HL-60 (cell line): ENCODE data around the gene TSHZ2.
A peak's percentile ranks its signal among the peaks of the same experiment; 100 is the strongest.

Source experiments
- DNase-seq, 2 experiments: peaks; one replicate each; pipeline ENCODE4 v3.0.0-alpha.2; 2010 to 2020; ENCODE audit warnings: low read depth in 1 of 2, low spot score in 1 of 2
- H3K27ac ChIP-seq: fragments of 250-450 bp; sonication (Bioruptor Pico); replicated peaks from 2 replicates; pipeline ENCODE4 v1.5.1; 2020; ENCODE audit warnings: mild to moderate bottlenecking, moderate library complexity
- H3K27me3 ChIP-seq: fragments of 250-450 bp; sonication (Bioruptor Pico); 2 replicates; pipeline ENCODE4 v1.5.1; 2021; ENCODE audit warnings: mild to moderate bottlenecking, moderate library complexity; ENCODE audit not compliant: insufficient read depth, poor library complexity, severe bottlenecking
- H3K4me3 ChIP-seq: replicated peaks from 2 replicates; pipeline ENCODE4 v1.5.1; 2011; ENCODE audit warnings: mild to moderate bottlenecking, control low read depth, low read length; ENCODE audit not compliant: insufficient read depth
- CTCF ChIP-seq: IDR thresholded peaks from one replicate; pipeline ENCODE4 v1.5.1; 2011; ENCODE audit warnings: low read length, control low read depth, inconsistent platforms; ENCODE audit not compliant: insufficient read depth
- GABPA ChIP-seq: IDR thresholded peaks from 2 replicates; pipeline ENCODE4 v1.6.1; 2012; ENCODE audit warnings: low read depth
- POLR2AphosphoS5 ChIP-seq: IDR thresholded peaks from 2 replicates; pipeline ENCODE4 v1.6.1; 2012; ENCODE audit warnings: low read depth
- REST ChIP-seq: IDR thresholded peaks from 2 replicates; pipeline ENCODE4 v1.6.1; 2012; ENCODE audit warnings: low read depth; ENCODE audit not compliant: insufficient replicate concordance
- SPI1 ChIP-seq: IDR thresholded peaks from 2 replicates; pipeline ENCODE4 v1.6.1; 2012; ENCODE audit warnings: low read depth, mild to moderate bottlenecking, borderline replicate concordance

The TSHZ2 gene

GRCh38 chr20:53284256-53284655, 312.1 kb downstream of the TSHZ2 start:
- H3K4me3 ChIP-seq, result no peak overlapping the region
- no peak for DNase-seq
- H3K27me3 ChIP-seq, result no peaks in the 10 kb centered on the region
- TF ChIP-seq REST (no peak), POLR2AphosphoS5 (no peak), GABPA (no peak), CTCF (no peak), SPI1 (no peak)
- H3K27ac ChIP-seq, result no peak overlapping the region

- H3K4me3 ChIP-seq, result no peak overlapping the region
- H3K27me3 ChIP-seq, result no peaks in the 10 kb centered on the region
- no peak for DNase-seq
- H3K27ac ChIP-seq, result no peak overlapping the region
- TF ChIP-seq REST (no peak), GABPA (no peak), CTCF (no peak), POLR2AphosphoS5 (no peak), SPI1 (no peak)
These were observed 312.5 kb downstream of the TSHZ2 start for GRCh38 chr20:53284696-53285095.

- Histone ChIP-seq H3K27ac (no peak overlapping the region), H3K4me3 (no peak overlapping the region), H3K27me3 (no peaks in the 10 kb centered on the region)
- TF ChIP-seq POLR2AphosphoS5, result no peak
- TF ChIP-seq SPI1, result peak; percentile 63; the same call in 1 of the 2 replicates
- no peak for DNase-seq
These were observed 315.3 kb downstream of the TSHZ2 start for GRCh38 chr20:53287357-53288042.

- TF ChIP-seq CTCF, result no peak
- no peak for TF ChIP-seq GABPA
- TF ChIP-seq REST, result no peak
- no peak for TF ChIP-seq POLR2AphosphoS5
- no peak for TF ChIP-seq SPI1
- no peak for DNase-seq
- Histone ChIP-seq H3K4me3 (no peak overlapping the region), H3K27me3 (peaks cover 2% of the 10 kb centered on the region), H3K27ac (no peak overlapping the region)
These were observed 319.4 kb downstream of the TSHZ2 start for GRCh38 chr20:53291548-53291947.
